ENCODE data around the gene PLPPR2. TPM values are rescaled to one million over a fixed set of nuclear protein-coding genes. Genes with fewer than 3 reads are reported as not detected.

Gene PLPPR2
- polyA plus RNA-seq, 1 donor from 2014 or later, result 44.1 TPM

DNA sequence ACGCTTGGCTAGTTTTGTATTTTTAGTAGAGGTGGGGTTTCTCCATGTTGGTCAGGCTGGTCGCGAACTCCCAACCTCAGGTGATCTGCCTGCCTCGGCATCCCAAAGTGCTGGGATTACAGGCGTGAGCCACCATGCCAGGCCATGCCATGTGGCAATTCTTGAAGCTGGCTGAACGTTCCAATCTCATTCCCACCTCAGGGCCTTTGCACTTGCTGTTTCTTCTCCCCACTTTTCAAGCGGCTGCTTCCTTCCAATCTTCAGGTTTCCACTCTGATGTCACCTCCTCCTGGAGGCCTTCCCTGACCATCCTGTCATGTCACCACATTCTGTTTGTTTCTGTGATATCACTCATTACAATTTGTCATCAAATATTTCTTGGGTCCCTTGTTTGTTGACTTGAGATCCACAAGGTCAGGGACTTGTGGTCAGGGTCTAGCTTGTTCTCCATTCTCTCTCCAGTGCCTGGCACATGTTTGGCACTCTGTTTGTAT, 24.7 kb downstream of the PLPPR2 start:
- Histone ChIP-seq H3K9me2 (ENCODE audit: insufficient read depth, low read length) (no peaks in the 10 kb centered on the region), H2AFZ (ENCODE audit: low read depth, low read length) (no peak overlapping the region), H3K27me3 (ENCODE audit: insufficient read depth, low read depth, low read length) (peaks cover 24% of the 10 kb centered on the region), H3K4me3 (ENCODE audit: low read length) (peak overlapping the region; percentile 78), H3K27ac (ENCODE audit: low read length) (no peak overlapping the region), H3K36me3 (ENCODE audit: insufficient read depth, low read length) (no peaks in the 10 kb centered on the region), H3K4me2 (ENCODE audit: low read length) (no peak overlapping the region), H3K9me3 (ENCODE audit: low read length) (no peaks in the 10 kb centered on the region), H3F3A (ENCODE audit: insufficient read depth, low read length, poor library complexity, severe bottlenecking) (no peaks in the 10 kb centered on the region), H4K20me1 (ENCODE audit: insufficient read depth) (no peaks in the 10 kb centered on the region), H3K9ac (ENCODE audit: low read length) (no peak overlapping the region), H3K79me2 (replicated peaks; ENCODE audit: insufficient read depth, low read length) (no peaks in the 10 kb centered on the region)
- TF ChIP-seq, protein P1, sequence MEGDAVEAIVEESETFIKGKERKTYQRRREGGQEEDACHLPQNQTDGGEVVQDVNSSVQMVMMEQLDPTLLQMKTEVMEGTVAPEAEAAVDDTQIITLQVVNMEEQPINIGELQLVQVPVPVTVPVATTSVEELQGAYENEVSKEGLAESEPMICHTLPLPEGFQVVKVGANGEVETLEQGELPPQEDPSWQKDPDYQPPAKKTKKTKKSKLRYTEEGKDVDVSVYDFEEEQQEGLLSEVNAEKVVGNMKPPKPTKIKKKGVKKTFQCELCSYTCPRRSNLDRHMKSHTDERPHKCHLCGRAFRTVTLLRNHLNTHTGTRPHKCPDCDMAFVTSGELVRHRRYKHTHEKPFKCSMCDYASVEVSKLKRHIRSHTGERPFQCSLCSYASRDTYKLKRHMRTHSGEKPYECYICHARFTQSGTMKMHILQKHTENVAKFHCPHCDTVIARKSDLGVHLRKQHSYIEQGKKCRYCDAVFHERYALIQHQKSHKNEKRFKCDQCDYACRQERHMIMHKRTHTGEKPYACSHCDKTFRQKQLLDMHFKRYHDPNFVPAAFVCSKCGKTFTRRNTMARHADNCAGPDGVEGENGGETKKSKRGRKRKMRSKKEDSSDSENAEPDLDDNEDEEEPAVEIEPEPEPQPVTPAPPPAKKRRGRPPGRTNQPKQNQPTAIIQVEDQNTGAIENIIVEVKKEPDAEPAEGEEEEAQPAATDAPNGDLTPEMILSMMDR (IDR thresholded peaks at IDR 0.05; ENCODE audit: poor library complexity, severe bottlenecking), result no peak
- no peak for TF ChIP-seq MXI1 (conservative IDR thresholded peaks at IDR 0.05; ENCODE audit: poor library complexity, severe bottlenecking)
- TF ChIP-seq EP300 (conservative IDR thresholded peaks at IDR 0.05; ENCODE audit: poor library complexity, severe bottlenecking), result no peak
- no peak for TF ChIP-seq EZH2 (IDR thresholded peaks at IDR 0.05; ENCODE audit: borderline replicate concordance, insufficient read depth, low read length, poor library complexity, severe bottlenecking)
- no peak for TF ChIP-seq SMC3 (conservative IDR thresholded peaks at IDR 0.05; ENCODE audit: poor library complexity)
- no peak for TF ChIP-seq POLR2AphosphoS5 (IDR thresholded peaks at IDR 0.05)
- no peak for TF ChIP-seq REST (IDR thresholded peaks at IDR 0.05; ENCODE audit: borderline replicate concordance)
- no peak for TF ChIP-seq TAF1 (IDR thresholded peaks at IDR 0.05; ENCODE audit: low read depth)
- no peak for TF ChIP-seq RAD21 (conservative IDR thresholded peaks at IDR 0.05)

- Histone ChIP-seq H4K20me1 (ENCODE audit: insufficient read depth) (no peaks in the 10 kb centered on the region), H3K9me3 (ENCODE audit: low read length) (no peaks in the 10 kb centered on the region), H3K27ac (ENCODE audit: low read length) (peak overlapping the region; percentile 87), H3K4me3 (ENCODE audit: low read length) (peak overlapping the region; percentile 78), H3K9ac (ENCODE audit: low read length) (peak overlapping the region; percentile 78), H3K36me3 (ENCODE audit: insufficient read depth, low read length) (no peaks in the 10 kb centered on the region), H3K27me3 (ENCODE audit: insufficient read depth, low read depth, low read length) (peaks cover 24% of the 10 kb centered on the region), H3K79me2 (replicated peaks; ENCODE audit: insufficient read depth, low read length) (no peaks in the 10 kb centered on the region), H2AFZ (ENCODE audit: low read depth, low read length) (peak overlapping the region; percentile 82), H3F3A (ENCODE audit: insufficient read depth, low read length, poor library complexity, severe bottlenecking) (no peaks in the 10 kb centered on the region), H3K9me2 (ENCODE audit: insufficient read depth, low read length) (no peaks in the 10 kb centered on the region), H3K4me2 (ENCODE audit: low read length) (peak overlapping the region; percentile 70)
- TF ChIP-seq EZH2 (IDR thresholded peaks at IDR 0.05; ENCODE audit: borderline replicate concordance, insufficient read depth, low read length, poor library complexity, severe bottlenecking) (no peak), REST (IDR thresholded peaks at IDR 0.05; ENCODE audit: borderline replicate concordance) (peak; percentile 89), TAF1 (IDR thresholded peaks at IDR 0.05; ENCODE audit: low read depth) (peak; percentile 88), POLR2AphosphoS5 (IDR thresholded peaks at IDR 0.05) (peak; percentile 85), RAD21 (conservative IDR thresholded peaks at IDR 0.05) (peak; percentile 86), EP300 (conservative IDR thresholded peaks at IDR 0.05; ENCODE audit: poor library complexity, severe bottlenecking) (no peak), MXI1 (conservative IDR thresholded peaks at IDR 0.05; ENCODE audit: poor library complexity, severe bottlenecking) (peak; percentile 74), SMC3 (conservative IDR thresholded peaks at IDR 0.05; ENCODE audit: poor library complexity) (peak; percentile 92)
- TF ChIP-seq, protein P1 (IDR thresholded peaks at IDR 0.05; ENCODE audit: poor library complexity, severe bottlenecking), result peak; percentile 98
Measured at GRCh38 chr19:11380653-11381537, 25.7 kb downstream of the PLPPR2 start.
